Prostate gland (tissue), 2 donors: ENCODE data around the gene ERMAP. TPM values are rescaled to one million over a fixed set of nuclear protein-coding genes. Genes with fewer than 3 reads are reported as not detected.
A peak's percentile ranks its signal among the peaks of the same experiment; 100 is the strongest.

Experiments
- DNase-seq: peaks from one replicate; pipeline ENCODE4 v3.0.0-alpha.2; 2019; ENCODE audit warnings: low spot score
- H3K27ac ChIP-seq, 2 donors: fragments of 200-600 bp; sonication (generic); 2 replicates each; pipeline ENCODE4 v1.5.1; 2017 to 2019
- H3K27me3 ChIP-seq: fragments of 200-600 bp; sonication (generic); replicated peaks from 2 replicates; pipeline ENCODE4 v1.5.1; 2019; ENCODE audit not compliant: insufficient read depth
- H3K36me3 ChIP-seq, 2 donors: fragments of 200-600 bp; sonication (generic); 1 replicate in 1 of 2; 2 replicates in 1 of 2; pipeline versions ENCODE4 v1.5.1 to v1.8.1; 2017 to 2019
- H3K4me1 ChIP-seq: fragments of 200-600 bp; sonication (generic); replicated peaks from 2 replicates; pipeline ENCODE4 v1.5.1; 2019
- H3K4me3 ChIP-seq, 2 donors: fragments of 200-600 bp; sonication (generic); 2 replicates each; pipeline ENCODE4 v1.5.1; 2017 to 2019
- H3K9me3 ChIP-seq: fragments of 200-600 bp; sonication (generic); 2 replicates; pipeline ENCODE4 v1.5.1; 2017
- CTCF ChIP-seq, 4 experiments: fragments of 200-600 bp in 2 of 4; fragments of 450-650 bp in 2 of 4; sonication (generic) in 2 of 4; IDR thresholded peaks; 1 replicate in 3 of 4; 2 replicates in 1 of 4; pipeline ENCODE4 v1.5.1; 2016 to 2019; ENCODE audit warnings: antibody characterized with exemption in 4 of 4, mild to moderate bottlenecking in 2 of 4, moderate library complexity in 2 of 4
- POLR2A ChIP-seq: fragments of 450-650 bp; IDR thresholded peaks from one replicate; pipeline ENCODE4 v1.6.1; 2016; ENCODE audit warnings: antibody characterized with exemption, mild to moderate bottlenecking
- POLR2AphosphoS5 ChIP-seq: sonication (generic); formaldehyde crosslinking; IDR thresholded peaks from one replicate; pipeline ENCODE4 v1.6.1; 2017; ENCODE audit warnings: antibody characterized with exemption
- WGBS: methylation state at CpG from one replicate; pipeline ENCODE4 v1.1.5; 2018; 5-methylcytosine and 5-hydroxymethylcytosine counted together
- intact Hi-C: fragments of 100-400 bp; cut with DNase I; formaldehyde crosslinking; loops from one replicate; pipeline ENCODE4 v1.14.2; 2022
- total RNA-seq, 2 donors: library from RNA; depleted of rRNA; stranded (reverse); fragments of >200 nt; gene quantifications; one replicate each; pipeline ENCODE4 v1.1.0, GENCODE V29; 2016

The ERMAP gene
- total RNA-seq, 2 donors from 2014 or later, result 14.3 to 15.5 TPM

GRCh38 chr1:42780176-42780575, 36.7 kb upstream of the ERMAP start:
- Histone ChIP-seq H3K4me1 (no peaks in the 10 kb centered on the region), H3K27me3 (no peaks in the 10 kb centered on the region), H3K36me3 (peaks cover 3 to 7% of the 10 kb centered on the region in 2 donors), H3K9me3 (no peaks in the 10 kb centered on the region), H3K27ac (no peak overlapping the region), H3K4me3 (no peak overlapping the region)
- intact Hi-C loops, result no loop called here
- TF ChIP-seq POLR2AphosphoS5, result no peak
- TF ChIP-seq CTCF (IDR thresholded peaks at IDR 0.05), result no peak
- no peak for TF ChIP-seq POLR2A
- WGBS, result 100% methylated on average over 1 of the region's 1 CpG
- DNase-seq, result no peak

- intact Hi-C loops, result no loop called here
These were observed 33.8 kb upstream of the ERMAP start for GRCh38 chr1:42783092-42783491.

GRCh38 chr1:42784547-42784945, 32.4 kb upstream of the ERMAP start:
- no peak overlapping the region for H3K27ac ChIP-seq
- whole genome bisulfite sequencing, result 80% methylated on average over 18 of the region's 18 CpGs
- intact Hi-C loops, result no loop called here
- no peaks in the 10 kb centered on the region for H3K9me3 ChIP-seq
- no peaks in the 10 kb centered on the region for H3K36me3 ChIP-seq
- no peak overlapping the region for H3K4me3 ChIP-seq
- no peak for DNase-seq
- H3K4me1 ChIP-seq, result no peaks in the 10 kb centered on the region
- H3K27me3 ChIP-seq, result no peaks in the 10 kb centered on the region
- TF ChIP-seq POLR2AphosphoS5, result no peak
- no peak for TF ChIP-seq CTCF (IDR thresholded peaks at IDR 0.05)
- TF ChIP-seq POLR2A, result no peak

More at GRCh38 chr1:42783092-42783491, 33.8 kb upstream of the ERMAP start:
- H3K4me1 ChIP-seq, result no peaks in the 10 kb centered on the region
- H3K36me3 ChIP-seq, result no peaks in the 10 kb centered on the region
- no peak overlapping the region for H3K4me3 ChIP-seq
- TF ChIP-seq CTCF (IDR thresholded peaks at IDR 0.05), result no peak
- no peak for TF ChIP-seq POLR2A
- no peak for TF ChIP-seq POLR2AphosphoS5
- no peaks in the 10 kb centered on the region for H3K27me3 ChIP-seq
- no peak overlapping the region for H3K27ac ChIP-seq
- H3K9me3 ChIP-seq, result no peaks in the 10 kb centered on the region
- 98% methylated on average over 2 of the region's 2 CpGs for WGBS
- no peak for DNase-seq

- Histone ChIP-seq H3K27ac (no peak within 1 kb of the TSS), H3K36me3 (no peaks in the 10 kb centered on the region), H3K27me3 (no peaks in the 10 kb centered on the region), H3K9me3 (no peaks in the 10 kb centered on the region), H3K4me3 (peak within 1 kb of the TSS; percentile 2 to 19), H3K4me1 (no peaks in the 10 kb centered on the region)
- WGBS, result 14% methylated on average over 30 of the region's 54 CpGs
- intact Hi-C loops, result no loop called here
- no peak for DNase-seq
- TF ChIP-seq POLR2A, result no peak
- no peak for TF ChIP-seq CTCF (IDR thresholded peaks at IDR 0.05)
- TF ChIP-seq POLR2AphosphoS5, result no peak
These were observed 31.8 kb upstream of the ERMAP start, which contains the start of gene TMEM269 for GRCh38 chr1:42784946-42785693. Gene TMEM269 (plus strand): TSS chr1:42784991. CDS start chr1:42789894, 4,903 bp downstream.

GRCh38 chr1:42786097-42786496, 30.8 kb upstream of the ERMAP start:
- no peaks in the 10 kb centered on the region for H3K27me3 ChIP-seq
- DNase-seq, result no peak
- H3K36me3 ChIP-seq, result no peaks in the 10 kb centered on the region
- no peak overlapping the region for H3K4me3 ChIP-seq
- WGBS, result 73% methylated on average over 5 of the region's 5 CpGs
- TF ChIP-seq POLR2AphosphoS5 (no peak), CTCF (IDR thresholded peaks at IDR 0.05) (no peak), POLR2A (no peak)
- H3K9me3 ChIP-seq, result no peaks in the 10 kb centered on the region
- intact Hi-C loops, result no loop called here
- H3K27ac ChIP-seq, result no peak overlapping the region
- no peaks in the 10 kb centered on the region for H3K4me1 ChIP-seq
